Natural killer cell (primary cell): Measurements from ENCODE around the gene TCEAL5. TPM values are rescaled to one million over a fixed set of nuclear protein-coding genes. Genes with fewer than 3 reads are reported as not detected.
A peak's percentile ranks its signal among the peaks of the same experiment; 100 is the strongest.

Source experiments
- ATAC-seq, 3 donors: fragments of 150-1000 bp in 2 of 3; fragments of 200-7000 bp in 1 of 3; cut with Tn5 transposase; 1 replicate in 1 of 3; 2 replicates in 2 of 3; pipeline ENCODE4 v1.10.0; 2021; ENCODE audit warnings: mild to moderate bottlenecking in 2 of 3, moderate library complexity in 2 of 3
- DNase-seq, 2 donors: peaks; one replicate each; pipeline versions ENCODE4 v3.0.0 to v3.0.0-alpha.2; 2013 to 2021; ENCODE audit warnings: mixed read lengths in 1 of 2
- H3K27ac ChIP-seq: one replicate; pipeline ENCODE4 v1.5.1; 2013; ENCODE audit warnings: mild to moderate bottlenecking, low read length
- H3K27me3 ChIP-seq: one replicate; pipeline ENCODE4 v1.6.1; 2013; ENCODE audit warnings: low read length; ENCODE audit not compliant: control insufficient read depth, insufficient read depth
- H3K36me3 ChIP-seq: one replicate; pipeline ENCODE4 v1.6.1; 2013; ENCODE audit warnings: low read length; ENCODE audit not compliant: control insufficient read depth, insufficient read depth
- H3K4me1 ChIP-seq: one replicate; pipeline ENCODE4 v1.6.1; 2013; ENCODE audit warnings: low read length; ENCODE audit not compliant: control insufficient read depth, insufficient read depth
- H3K4me3 ChIP-seq: one replicate; pipeline ENCODE4 v1.5.1; 2013; ENCODE audit warnings: low read length
- H3K9me3 ChIP-seq: one replicate; pipeline ENCODE4 v1.6.1; 2013; ENCODE audit warnings: low read length; ENCODE audit not compliant: control insufficient read depth, insufficient read depth
- H3K27ac Mint-ChIP-seq, 2 donors: one replicate each; pipeline ENCODE4 v1.8.0; 2022; ENCODE audit warnings: mild to moderate bottlenecking in 2 of 2, mixed read lengths in 2 of 2, moderate library complexity in 1 of 2
- H3K27me3 Mint-ChIP-seq, 2 donors: one replicate each; pipeline ENCODE4 v1.8.0; 2022; ENCODE audit warnings: low read depth in 2 of 2, mixed read lengths in 2 of 2
- H3K36me3 Mint-ChIP-seq: one replicate; pipeline ENCODE4 v1.8.0; 2022; ENCODE audit warnings: mixed read lengths
- H3K4me1 Mint-ChIP-seq, 2 donors: one replicate each; pipeline ENCODE4 v1.8.0; 2022; ENCODE audit warnings: mixed read lengths in 2 of 2
- H3K4me3 Mint-ChIP-seq: one replicate; pipeline ENCODE4 v1.8.0; 2022; ENCODE audit warnings: mild to moderate bottlenecking, moderate library complexity, mixed read lengths
- H3K9me3 Mint-ChIP-seq, 2 donors: one replicate each; pipeline ENCODE4 v1.8.0; 2022; ENCODE audit warnings: mixed read lengths in 2 of 2
- CTCF ChIP-seq: fragments of 200-600 bp; IDR thresholded peaks from one replicate; pipeline ENCODE4 v1.8.0; 2022; ENCODE audit warnings: antibody characterized with exemption
- WGBS: methylation state at CpG from one replicate; pipeline ENCODE4 v1.1.7; 2013; ENCODE audit warnings: missing lambda C conversion rate; ENCODE audit not compliant: insufficient coverage; 5-methylcytosine and 5-hydroxymethylcytosine counted together
- intact Hi-C: fragments of 100-400 bp; cut with micrococcal nuclease; formaldehyde crosslinking; loops from one replicate; pipeline ENCODE4 v1.14.2; 2022
- total RNA-seq, 4 donors: library from RNA; stranded (reverse); fragments of 120-200 nt in 1 of 4; gene quantifications; one replicate each; pipeline versions ENCODE4 v1.2.3 to v1.2.4, GENCODE V29; 2013 to 2022

The TCEAL5 gene
- total RNA-seq = not detected
- not detected for total RNA-seq (2013)

DNA sequence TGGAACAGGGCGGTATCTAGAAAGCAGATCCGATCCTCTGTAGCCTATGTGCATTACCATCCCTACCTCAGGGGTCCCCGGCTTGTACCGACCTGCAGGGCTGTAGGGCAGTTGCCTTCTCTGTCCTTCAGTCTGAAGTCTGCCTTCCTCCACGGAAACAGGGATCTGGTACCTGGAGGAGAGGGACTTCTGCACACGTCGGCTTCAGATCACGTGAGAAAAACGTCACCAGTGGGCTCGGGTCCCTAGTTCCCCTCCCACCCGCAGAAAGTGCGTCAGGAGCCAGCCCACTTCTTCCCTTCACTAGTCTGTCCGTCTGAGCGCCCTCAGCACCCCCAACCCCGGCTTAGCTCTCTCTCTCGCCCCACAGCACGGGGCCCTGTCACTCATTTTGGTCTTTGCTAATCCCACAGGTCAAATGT is at the start of gene TCEAL5:
TCEAL5 (minus strand) TSS at position 170 of the 422 bp plus-strand sequence. CDS start 2,187 bp downstream, outside the sequence.
- no peak within 1 kb of the TSS for H3K4me3 Mint-ChIP-seq
- ATAC-seq (peak in 1 of 3 donors; percentile 36), DNase-seq (peak in 1 of 2 donors; percentile 3)
- intact Hi-C loops = no loop called here
- Histone ChIP-seq H3K36me3 (no peaks in the 10 kb centered on the region), H3K4me1 (peaks cover 7% of the 10 kb centered on the region), H3K9me3 (no peaks in the 10 kb centered on the region), H3K27me3 (peaks cover 3% of the 10 kb centered on the region), H3K4me3 (no peak within 1 kb of the TSS), H3K27ac (no peak within 1 kb of the TSS)
- no peak within 1 kb of the TSS for H3K27ac Mint-ChIP-seq
- peaks cover 0 to 6% of the 10 kb centered on the region in 2 donors for H3K4me1 Mint-ChIP-seq
- TF ChIP-seq CTCF = no peak
- no peaks in the 10 kb centered on the region for H3K9me3 Mint-ChIP-seq
- peaks cover 45 to 86% of the 10 kb centered on the region in 2 donors for H3K27me3 Mint-ChIP-seq
- H3K36me3 Mint-ChIP-seq = no peaks in the 10 kb centered on the region
- 0% methylated on average over 14 of the region's 17 CpGs for WGBS

GRCh38 chrX:103311399-103311780 is 34.8 kb upstream of the TCEAL5 start:
- ATAC-seq (no peak), DNase-seq (no peak)
- H3K9me3 ChIP-seq = no peaks in the 10 kb centered on the region
- no peaks in the 10 kb centered on the region for H3K36me3 ChIP-seq
- intact Hi-C loops = loop anchor here (10.0 kb wide), 1 partner anchor 97 kb away; the partner anchor contains the start of gene BEX4
- no peak overlapping the region for H3K4me3 ChIP-seq
- peak overlapping the region; percentile 82 for H3K4me3 Mint-ChIP-seq
- H3K27me3 Mint-ChIP-seq = peaks cover 0 to 8% of the 10 kb centered on the region in 2 donors
- H3K27me3 ChIP-seq = no peaks in the 10 kb centered on the region
- peaks cover 0 to 5% of the 10 kb centered on the region in 2 donors for H3K4me1 Mint-ChIP-seq
- no peaks in the 10 kb centered on the region for H3K36me3 Mint-ChIP-seq
- no peak overlapping the region for H3K27ac ChIP-seq
- TF ChIP-seq CTCF = no peak
- WGBS = no CpG with 5 or more reads among the region's 3 CpGs
- H3K4me1 ChIP-seq = peaks cover 7% of the 10 kb centered on the region
- no peaks in the 10 kb centered on the region for H3K9me3 Mint-ChIP-seq
- H3K27ac Mint-ChIP-seq = peak overlapping the region in 1 of 2 donors; percentile 84

DNA sequence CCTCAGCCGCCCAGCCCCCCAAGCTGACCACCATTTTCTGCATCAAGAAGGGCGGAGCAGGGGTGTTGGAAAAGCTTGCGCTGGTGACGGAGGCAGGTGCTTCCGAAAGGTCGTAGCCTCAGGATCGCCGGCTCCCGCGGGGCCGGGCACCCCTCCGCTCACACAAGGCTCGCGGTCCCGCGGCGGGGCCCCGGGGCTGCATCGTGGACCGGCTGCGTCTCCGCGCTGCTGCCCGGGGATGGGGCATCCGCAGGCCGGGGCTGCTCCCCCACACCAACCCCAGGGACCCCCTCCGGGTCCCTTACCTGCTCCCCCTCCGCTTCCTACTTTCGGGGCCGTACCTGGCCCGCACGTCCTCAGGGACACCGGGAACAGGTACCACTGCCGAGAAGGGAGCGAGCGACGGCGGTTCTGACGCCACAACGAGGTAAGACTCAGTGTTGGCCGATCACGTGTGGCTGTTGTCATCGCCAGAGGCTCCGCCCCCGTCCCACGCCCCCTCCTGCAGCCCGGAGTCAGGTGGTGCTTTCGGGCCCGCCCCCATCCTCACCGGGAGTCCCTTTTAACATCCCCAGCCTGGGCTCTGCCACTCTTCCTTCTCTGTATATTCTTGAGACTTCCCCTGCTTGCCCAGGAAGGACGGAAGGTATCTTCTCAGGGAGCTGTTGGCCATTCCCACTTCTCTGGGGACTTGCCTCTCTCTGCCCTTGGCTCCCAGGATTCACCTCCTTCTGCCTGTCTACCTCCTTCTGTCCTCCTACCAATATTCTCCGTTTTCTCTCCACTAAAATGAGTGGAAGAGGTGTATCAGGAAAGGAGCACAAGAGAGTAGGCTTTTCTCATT is 34.2 kb upstream of the TCEAL5 start, which contains the start of gene BEX2:
BEX2 (minus strand) TSS at position 436 of the 844 bp plus-strand sequence. CDS start 1,014 bp downstream, outside the sequence.
- Mint-ChIP-seq H3K27ac (peak within 1 kb of the TSS in 1 of 2 donors; percentile 84), H3K4me1 (peaks cover 0 to 5% of the 10 kb centered on the region in 2 donors), H3K27me3 (peaks cover 0 to 8% of the 10 kb centered on the region in 2 donors), H3K9me3 (no peaks in the 10 kb centered on the region), H3K36me3 (no peaks in the 10 kb centered on the region), H3K4me3 (peak within 1 kb of the TSS; percentile 82)
- TF ChIP-seq CTCF = no peak
- no peaks in the 10 kb centered on the region for H3K27me3 ChIP-seq
- H3K27ac ChIP-seq = peak within 1 kb of the TSS; percentile 53
- H3K4me1 ChIP-seq = peaks cover 7% of the 10 kb centered on the region
- intact Hi-C loops = loop anchor here (10.0 kb wide), 1 partner anchor 96 kb away; the partner anchor contains the start of gene BEX4
- peak within 1 kb of the TSS; percentile 50 for H3K4me3 ChIP-seq
- H3K9me3 ChIP-seq = no peaks in the 10 kb centered on the region
- ATAC-seq = peak; percentile 98 to 99 (median 99)
- peak; percentile 78 to 90 for DNase-seq
- 2% methylated on average over 51 of the region's 52 CpGs for WGBS
- H3K36me3 ChIP-seq = no peaks in the 10 kb centered on the region
